ENCODE results near the gene ABCF2.
A peak's percentile ranks its signal among the peaks of the same experiment; 100 is the strongest.

The ABCF2 gene

GRCh38 chr7:151195616-151196450 lies 31.2 kb downstream of the ABCF2 start:
- no peak for DNase-seq (ENCODE audit: low spot score)

DNA sequence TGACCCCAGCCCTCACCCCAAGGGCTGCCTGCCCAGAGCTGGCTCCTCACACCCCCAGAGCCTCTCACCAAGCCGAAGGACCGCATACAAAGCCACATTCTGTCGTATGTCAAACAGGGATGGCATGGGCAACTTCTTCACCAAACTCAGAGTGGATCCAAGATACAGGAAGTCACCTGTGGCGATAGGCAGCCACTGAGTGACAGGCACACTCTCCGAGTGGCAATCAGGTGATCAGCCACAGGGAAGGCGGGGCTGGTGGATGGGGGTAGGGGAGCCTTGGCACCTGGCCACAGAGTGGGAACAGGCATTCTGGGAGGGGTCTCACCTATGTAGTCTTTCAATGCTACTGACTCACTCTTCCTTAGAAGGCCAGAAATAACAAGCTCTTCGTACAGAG lies 32.8 kb downstream of the ABCF2 start:
- no peak for DNase-seq (ENCODE audit: low spot score)

GRCh38 chr7:151193203-151193978 lies 33.6 kb downstream of the ABCF2 start:
- DNase-seq (ENCODE audit: low spot score), result no peak

GRCh38 chr7:151192002-151192539 lies 34.9 kb downstream of the ABCF2 start:
- no peak for DNase-seq (ENCODE audit: low spot score)

GRCh38 chr7:151191544-151191943 lies 35.5 kb downstream of the ABCF2 start:
- no peak for DNase-seq (ENCODE audit: low spot score)

- no peak for DNase-seq (ENCODE audit: low spot score)
Measured at GRCh38 chr7:151189038-151189437, 38.0 kb downstream of the ABCF2 start.

- no peak for DNase-seq (ENCODE audit: low spot score)
Measured at GRCh38 chr7:151188252-151188542, 38.8 kb downstream of the ABCF2 start.

DNA sequence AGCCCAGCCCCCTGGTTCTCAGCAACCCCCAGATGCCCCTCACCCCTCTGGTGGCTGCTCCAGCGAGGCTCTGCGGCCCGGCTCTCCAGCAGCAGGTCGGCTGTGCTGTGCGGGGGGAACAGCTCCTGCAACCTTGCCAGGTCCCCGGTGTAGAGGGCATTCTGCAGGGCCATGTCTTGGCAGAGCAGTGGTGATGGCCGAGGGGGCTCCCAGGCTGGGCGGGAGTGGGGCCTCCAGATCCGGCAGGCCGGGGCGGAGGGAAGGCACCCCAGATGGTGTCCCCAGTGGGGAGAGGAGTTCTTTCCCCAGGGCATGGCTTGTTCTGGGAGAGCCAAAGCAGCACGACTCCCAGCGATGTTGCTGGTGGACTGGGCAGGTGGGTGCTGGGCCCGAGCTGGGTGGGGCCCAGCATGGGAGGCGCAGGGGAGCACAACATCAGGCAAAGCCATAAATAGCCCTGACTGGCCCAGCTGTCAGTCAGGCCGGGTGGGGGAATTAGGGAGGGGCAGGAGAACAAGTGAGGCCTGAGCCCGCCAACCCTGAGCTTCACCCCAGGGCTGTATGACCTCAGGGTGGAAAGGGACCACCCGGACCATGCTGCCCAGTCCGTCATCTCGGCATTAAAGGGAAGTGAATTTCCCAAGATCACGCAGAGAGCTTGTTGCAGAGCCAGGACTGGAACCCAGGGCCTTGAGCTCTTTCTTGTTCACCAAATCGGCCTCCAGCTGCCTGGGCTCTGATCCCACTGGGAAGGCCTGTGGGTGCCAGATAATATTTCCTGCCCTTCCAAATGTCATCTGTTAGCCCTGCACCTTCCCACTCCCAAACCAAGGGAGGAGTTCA lies 39.4 kb downstream of the ABCF2 start:
- no peak for DNase-seq (ENCODE audit: low spot score)

- DNase-seq (ENCODE audit: low spot score), result peak; percentile 69
Measured at GRCh38 chr7:151186640-151187408, 40.2 kb downstream of the ABCF2 start, which contains the start of gene ASB10. ASB10 (minus strand) TSS chr7:151187250; CDS start chr7:151187130, 120 bp downstream.

DNA sequence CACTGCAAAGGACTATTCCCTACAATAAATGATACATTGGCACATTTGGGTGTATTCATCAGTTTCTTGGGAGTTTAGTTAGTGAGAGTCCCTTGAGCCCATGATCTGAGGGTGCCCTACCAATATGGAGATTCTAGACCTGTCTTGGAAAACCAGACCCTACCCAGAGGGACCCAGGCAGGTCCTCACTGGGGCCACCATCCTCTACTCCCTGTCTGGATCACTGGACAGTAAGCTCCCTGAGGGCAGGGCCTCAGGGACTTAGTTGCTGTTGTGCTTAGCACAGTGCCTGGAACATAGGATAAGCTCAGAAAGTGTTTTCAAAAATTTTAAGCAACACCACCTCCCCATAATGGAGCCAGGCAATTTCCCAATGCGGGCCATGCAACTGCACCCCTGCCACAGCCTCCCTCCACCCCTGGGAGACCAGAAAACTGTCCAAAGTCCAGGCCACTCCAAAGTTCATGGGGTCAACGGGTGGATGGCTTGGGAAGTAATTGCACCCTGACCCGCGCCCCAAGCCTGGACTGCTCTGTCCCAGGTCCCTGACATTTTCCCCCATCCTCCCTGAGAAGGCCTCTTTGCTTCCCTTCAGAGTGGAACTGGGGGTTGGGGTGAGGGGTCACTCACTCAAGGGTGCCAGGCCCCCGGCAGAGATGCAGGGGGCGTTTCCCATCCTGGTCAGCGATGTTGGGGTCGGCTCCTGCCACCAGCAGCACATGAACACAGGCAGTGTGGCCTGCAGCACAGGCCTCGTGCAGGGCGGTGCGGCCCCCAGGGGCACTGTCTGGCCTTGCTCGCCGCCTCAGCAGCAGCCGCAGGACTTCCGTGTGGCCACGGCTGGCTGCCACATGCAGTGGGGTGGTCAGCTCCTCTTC lies 41.0 kb downstream of the ABCF2 start:
- no peak for DNase-seq (ENCODE audit: low spot score)

GRCh38 chr7:151181011-151181431 lies 46.0 kb downstream of the ABCF2 start:
- peak; percentile 45 for DNase-seq (ENCODE audit: low spot score)

DNA sequence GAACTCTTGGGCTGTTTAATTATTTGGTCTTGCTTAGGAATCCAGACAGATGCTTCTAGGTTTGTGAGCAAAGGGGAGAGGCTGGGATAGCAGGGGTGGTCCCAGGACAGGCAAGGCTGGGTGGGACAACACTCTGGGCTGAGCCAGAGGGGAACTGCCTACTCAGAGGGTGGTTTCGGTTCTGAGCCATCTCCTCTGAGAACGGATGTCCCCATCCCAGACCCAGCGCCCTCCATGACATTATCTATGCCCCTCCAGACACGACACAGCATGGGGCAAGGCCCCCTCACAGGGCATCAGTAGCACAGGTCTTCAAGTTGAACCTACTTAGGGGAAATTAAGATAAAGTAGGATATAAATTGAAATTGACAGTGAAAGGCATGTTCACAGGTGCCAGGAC lies 47.1 kb downstream of the ABCF2 start:
- DNase-seq (ENCODE audit: low spot score), result no peak

DNA sequence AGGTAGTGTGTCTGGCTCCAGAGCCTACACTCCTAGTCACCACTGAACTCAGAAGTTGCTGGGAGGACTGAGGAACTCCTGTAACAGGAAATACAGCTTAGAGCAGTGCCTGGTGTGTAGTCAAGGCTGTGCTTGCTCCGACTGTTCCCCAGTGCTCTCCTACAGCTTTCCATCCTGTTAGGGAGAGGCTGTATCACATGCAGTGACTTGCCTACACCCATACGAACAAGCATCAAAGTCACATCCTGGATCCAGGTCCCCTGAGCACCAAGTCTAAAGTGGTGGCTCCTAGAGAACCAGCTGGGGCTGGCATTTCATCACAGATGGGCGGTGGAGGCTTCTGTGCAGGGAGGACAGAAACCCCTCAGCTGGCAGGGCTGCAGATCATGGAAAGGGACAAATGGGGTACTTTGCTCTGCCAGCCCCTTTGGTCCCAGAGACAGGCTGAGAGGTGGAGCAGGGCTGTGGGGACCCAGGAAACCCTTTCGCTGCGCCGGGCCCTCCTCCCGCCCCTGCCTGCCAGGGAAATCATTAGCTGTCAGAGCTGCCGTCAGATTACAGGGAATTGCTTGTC lies 47.6 kb downstream of the ABCF2 start:
- DNase-seq (ENCODE audit: low spot score), result no peak

DNA sequence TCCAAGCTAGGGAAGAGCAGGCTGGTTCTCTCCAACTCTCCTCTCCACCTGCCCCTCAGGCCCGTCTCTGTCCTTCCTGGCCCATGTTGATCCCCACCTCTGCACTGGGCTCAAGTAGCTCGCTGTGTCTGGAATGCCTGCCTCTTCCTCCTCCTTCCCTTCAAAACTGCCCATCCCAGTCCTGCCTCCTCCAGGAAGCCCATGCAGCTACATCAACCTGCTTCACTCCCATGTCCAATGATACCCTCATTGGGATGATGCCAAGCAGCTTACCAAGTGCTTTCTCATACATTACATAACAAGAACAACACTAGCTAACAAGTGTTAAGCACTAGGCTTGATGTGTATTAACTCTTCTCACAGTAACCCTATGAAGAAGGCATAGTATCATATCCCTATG lies 48.2 kb downstream of the ABCF2 start:
- no peak for DNase-seq (ENCODE audit: low spot score)

- DNase-seq (ENCODE audit: low spot score), result no peak
Measured at GRCh38 chr7:151178236-151178635, 48.8 kb downstream of the ABCF2 start.

GRCh38 chr7:151177310-151177709 lies 49.7 kb downstream of the ABCF2 start:
- DNase-seq (ENCODE audit: low spot score), result no peak

GRCh38 chr7:151176401-151176800 lies 50.6 kb downstream of the ABCF2 start:
- no peak for DNase-seq (ENCODE audit: low spot score)

DNA sequence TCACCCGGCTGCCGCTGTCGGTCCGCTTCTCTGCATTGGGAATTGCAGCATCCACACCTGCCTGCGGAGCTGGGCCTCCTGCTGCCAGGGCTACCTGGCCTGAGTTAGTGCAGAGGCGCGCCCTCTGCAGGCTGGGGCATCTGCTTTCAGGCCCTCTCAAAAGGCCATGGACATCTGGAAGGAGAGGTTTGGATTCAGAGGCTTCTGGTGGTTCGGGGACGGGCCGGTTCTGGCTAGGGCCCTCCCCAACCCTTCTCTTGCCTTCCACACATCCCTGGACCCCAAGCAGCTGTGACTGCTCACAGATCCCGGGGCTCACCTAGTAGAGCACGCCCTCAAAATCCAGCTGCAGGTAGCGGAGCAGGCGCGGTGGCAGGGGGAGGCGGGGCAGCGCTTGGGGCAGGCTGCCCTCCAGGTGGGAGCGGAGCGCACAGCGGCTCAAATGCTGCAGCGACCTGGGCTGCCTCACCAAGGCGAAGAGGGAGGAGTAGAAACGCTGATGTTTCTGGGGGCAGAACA lies 51.2 kb downstream of the ABCF2 start:
- DNase-seq (ENCODE audit: low spot score), result no peak

- DNase-seq (ENCODE audit: low spot score), result no peak
Measured at GRCh38 chr7:151175047-151175792, 51.8 kb downstream of the ABCF2 start.
